SH-SY5Y (cell line): ENCODE data around the gene BST1.

ENCODE experiments used
- GATA2 ChIP-seq: IDR thresholded peaks from 2 replicates; pipeline ENCODE4 v1.6.1; 2011; ENCODE audit warnings: mild to moderate bottlenecking, low read depth, low read length
- GATA3 ChIP-seq: IDR thresholded peaks from 2 replicates; pipeline ENCODE4 v1.6.1; 2011; ENCODE audit warnings: low read depth, mild to moderate bottlenecking, low read length, moderate library complexity

DNA sequence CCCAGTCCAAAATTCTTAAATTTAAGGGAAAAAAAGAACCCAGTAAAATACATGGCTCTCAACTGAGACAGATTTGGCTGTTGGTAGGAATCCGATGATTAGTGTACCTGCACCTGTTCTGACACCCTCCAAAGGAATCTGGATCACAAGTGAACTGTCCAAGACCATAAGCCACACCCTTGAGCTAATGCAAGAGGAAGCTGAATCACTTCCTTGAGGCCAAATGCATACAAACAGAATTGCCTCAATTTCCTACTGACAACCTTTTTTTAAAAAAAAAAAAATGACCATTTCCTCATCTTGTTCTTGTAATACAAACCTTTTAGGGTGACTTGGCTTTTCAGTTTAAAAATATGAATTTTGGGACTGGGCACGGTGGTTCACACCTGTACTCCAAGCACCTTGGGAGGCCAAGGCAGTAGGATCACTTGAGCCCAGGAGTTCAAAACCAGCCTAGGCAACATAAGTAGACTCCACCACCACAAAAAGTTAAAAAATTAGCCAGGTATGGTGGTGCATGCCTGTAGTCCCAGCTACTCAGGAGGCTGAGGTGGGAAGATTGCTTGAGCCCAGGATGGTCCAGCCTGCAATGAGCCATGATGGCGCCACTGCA, 37.0 kb upstream of the BST1 start:
- no peak for TF ChIP-seq GATA2
- no peak for TF ChIP-seq GATA3
